OCI-LY7 (cell line): ENCODE measurements around the gene KIAA1210. TPM values are rescaled to one million over a fixed set of nuclear protein-coding genes. Genes with fewer than 3 reads are reported as not detected.

Experiments
- BruUV-seq: library from RNA; stranded (reverse); fragments of 400-500 nt; replicated peaks from 2 replicates; lab custom pipeline; 2021; lab: Mats Ljungman, UMichigan
- CTCF ChIA-PET: fragments of 300-600 bp; sonication (Branson Sonifier 250); formaldehyde crosslinking; loops from one replicate; lab custom pipeline; 2022; ENCODE audit warnings: antibody characterized with exemption; ENCODE audit not compliant: unreplicated experiment; lab: Charles Lee
- POLR2A ChIA-PET: fragments of 300-600 bp; sonication (Branson Sonifier 250); formaldehyde crosslinking; loops from one replicate; lab custom pipeline; 2022; ENCODE audit warnings: antibody characterized with exemption; lab: Charles Lee
- DNase-seq: peaks from one replicate; pipeline ENCODE4 v3.0.0-alpha.2; 2015; ENCODE audit warnings: low spot score
- H2AFZ ChIP-seq: fragments of 200-600 bp; sonication (generic), shearing (Covaris generic); 2 replicates; pipeline ENCODE4 v1.6.1; 2014; ENCODE audit warnings: mild to moderate bottlenecking, antibody characterized with exemption, low read length, moderate library complexity
- H3K27ac ChIP-seq: fragments of 200-600 bp; sonication (generic); 2 replicates; pipeline ENCODE4 v1.5.1; 2014; ENCODE audit warnings: mixed run types, low read depth, mild to moderate bottlenecking, moderate library complexity, low read length, inconsistent platforms; ENCODE audit not compliant: poor library complexity, severe bottlenecking
- H3K36me3 ChIP-seq: fragments of 200-600 bp; sonication (generic); 2 replicates; pipeline ENCODE4 v1.6.1; 2014; ENCODE audit warnings: mild to moderate bottlenecking, antibody characterized with exemption, low read length, moderate library complexity, mixed read lengths; ENCODE audit not compliant: insufficient read depth
- H3K4me1 ChIP-seq: fragments of 200-600 bp; sonication (generic); 2 replicates; pipeline ENCODE4 v1.5.1; 2014; ENCODE audit warnings: mild to moderate bottlenecking, low read length; ENCODE audit not compliant: insufficient read depth, poor library complexity, severe bottlenecking
- H3K4me2 ChIP-seq: fragments of 200-600 bp; sonication (generic); 2 replicates; pipeline ENCODE4 v1.6.1; 2014; ENCODE audit warnings: mild to moderate bottlenecking, low read length
- H3K4me3 ChIP-seq: fragments of 200-600 bp; sonication (generic); 2 replicates; pipeline ENCODE4 v1.5.1; 2014; ENCODE audit warnings: mild to moderate bottlenecking, low read depth, low read length; ENCODE audit not compliant: poor library complexity, severe bottlenecking
- H3K79me2 ChIP-seq: fragments of 200-600 bp; sonication (generic); 2 replicates; pipeline ENCODE4 v1.6.1; 2016; ENCODE audit warnings: low read depth, mild to moderate bottlenecking, low read length, moderate library complexity, mixed read lengths; ENCODE audit not compliant: insufficient read depth
- H3K9me2 ChIP-seq: fragments of 200-600 bp; sonication (generic); 2 replicates; pipeline ENCODE4 v1.6.1; 2016; ENCODE audit warnings: mild to moderate bottlenecking, low read length, mixed read lengths; ENCODE audit not compliant: insufficient read depth
- H3K9me3 ChIP-seq: fragments of 200-600 bp; sonication (generic); 2 replicates; pipeline ENCODE4 v1.6.1; 2014; ENCODE audit warnings: mild to moderate bottlenecking, mixed run types, low read length, mixed read lengths
- H4K20me1 ChIP-seq: fragments of 200-600 bp; sonication (generic); 2 replicates; pipeline ENCODE4 v1.6.1; 2014; ENCODE audit warnings: mild to moderate bottlenecking, antibody characterized with exemption, low read length, moderate library complexity, mixed read lengths; ENCODE audit not compliant: insufficient read depth
- CTCF ChIP-seq: fragments of 200-600 bp; sonication (generic); conservative IDR thresholded peaks from 2 replicates; pipeline ENCODE4 v1.5.1; 2014; ENCODE audit warnings: mild to moderate bottlenecking, antibody characterized with exemption, low read length, moderate library complexity, mixed read lengths
- EZH2phosphoT487 ChIP-seq: fragments of 200-600 bp; sonication (generic); IDR thresholded peaks from 2 replicates; pipeline ENCODE4 v1.6.1; 2018; ENCODE audit warnings: low read depth, borderline replicate concordance, mild to moderate bottlenecking, mixed run types, antibody characterized with exemption, low read length, moderate library complexity, mixed read lengths
- intact Hi-C: fragments of 100-400 bp; cut with micrococcal nuclease; formaldehyde crosslinking; loops from one replicate; pipeline ENCODE4 v1.10.0; 2022; ENCODE audit not compliant: unreplicated experiment
- total RNA-seq, 2 experiments: library from RNA; depleted of rRNA in 1 of 2; stranded (reverse); fragments of >200 nt in 1 of 2; shearing (Covaris generic) in 1 of 2; gene quantifications; 2 replicates each; pipeline ENCODE4 v1.2.3, GENCODE V29; 2014 to 2022

The KIAA1210 gene
- total RNA-seq, 2 experiments from 2014 or later = not detected

- ChIA-PET CTCF (no interaction called here), POLR2A (no interaction called here)
- Histone ChIP-seq H3K4me1 (no peaks in the 10 kb centered on the region), H3K27ac (no peak overlapping the region), H3K36me3 (no peaks in the 10 kb centered on the region), H4K20me1 (no peaks in the 10 kb centered on the region), H3K9me2 (no peaks in the 10 kb centered on the region), H2AFZ (no peak overlapping the region), H3K79me2 (no peaks in the 10 kb centered on the region), H3K4me2 (no peak overlapping the region), H3K9me3 (no peaks in the 10 kb centered on the region), H3K4me3 (no peak overlapping the region)
- no peak for DNase-seq
- intact Hi-C loops = no loop called here
- TF ChIP-seq CTCF = no peak
- TF ChIP-seq EZH2phosphoT487 = no peak
- BruUV-seq = no TSS peak
These were observed 32.8 kb downstream of the KIAA1210 start for GRCh38 chrX:119094819-119095218.

DNA sequence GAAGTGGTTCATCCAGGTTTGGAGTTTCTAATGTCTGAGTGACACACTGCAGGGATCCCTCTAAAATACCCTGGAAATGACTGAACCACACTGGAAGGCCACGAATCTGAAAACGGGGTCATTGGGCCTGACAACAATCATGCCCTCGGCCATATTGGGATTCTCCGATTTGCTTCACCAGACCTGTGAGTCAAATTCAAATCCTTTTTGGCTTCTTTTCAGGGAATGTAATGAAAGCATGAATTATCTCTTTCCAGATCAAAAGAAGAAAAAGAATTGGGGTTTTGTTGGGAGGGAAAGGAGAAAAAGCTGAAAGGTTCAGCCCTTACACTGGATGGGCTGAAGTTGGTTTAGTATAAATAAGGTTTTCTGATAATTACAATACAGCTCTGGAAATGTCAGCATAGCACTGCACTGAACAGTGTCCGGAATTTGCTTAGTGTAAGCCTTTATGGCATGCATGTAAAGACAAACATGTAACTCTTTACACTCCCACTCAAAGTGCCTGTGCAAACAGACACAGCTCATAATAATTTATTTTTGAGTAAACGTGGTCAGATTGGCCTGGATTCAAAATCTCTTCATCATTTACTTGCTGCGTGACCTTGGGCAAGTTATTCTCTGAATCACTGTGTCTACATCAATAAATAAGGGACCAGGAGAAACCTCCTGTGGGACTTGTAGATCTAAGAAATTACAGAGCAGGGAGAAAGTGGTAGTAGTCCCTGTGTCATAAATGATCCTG is 33.4 kb downstream of the KIAA1210 start:
- TF ChIP-seq EZH2phosphoT487 = no peak
- no peak for TF ChIP-seq CTCF
- Histone ChIP-seq H3K79me2 (no peaks in the 10 kb centered on the region), H3K36me3 (no peaks in the 10 kb centered on the region), H3K4me2 (no peak overlapping the region), H3K9me3 (no peaks in the 10 kb centered on the region), H4K20me1 (no peaks in the 10 kb centered on the region), H2AFZ (no peak overlapping the region), H3K27ac (no peak overlapping the region), H3K4me3 (no peak overlapping the region), H3K9me2 (no peaks in the 10 kb centered on the region), H3K4me1 (no peaks in the 10 kb centered on the region)
- no peak for DNase-seq
- ChIA-PET POLR2A (interaction anchor here (0.6 kb wide), 1 partner anchor 98 kb away, joined by 3 read pairs; no protein-coding TSS in a partner anchor), CTCF (no interaction called here)
- intact Hi-C loops = no loop called here
- no TSS peak for BruUV-seq

DNA sequence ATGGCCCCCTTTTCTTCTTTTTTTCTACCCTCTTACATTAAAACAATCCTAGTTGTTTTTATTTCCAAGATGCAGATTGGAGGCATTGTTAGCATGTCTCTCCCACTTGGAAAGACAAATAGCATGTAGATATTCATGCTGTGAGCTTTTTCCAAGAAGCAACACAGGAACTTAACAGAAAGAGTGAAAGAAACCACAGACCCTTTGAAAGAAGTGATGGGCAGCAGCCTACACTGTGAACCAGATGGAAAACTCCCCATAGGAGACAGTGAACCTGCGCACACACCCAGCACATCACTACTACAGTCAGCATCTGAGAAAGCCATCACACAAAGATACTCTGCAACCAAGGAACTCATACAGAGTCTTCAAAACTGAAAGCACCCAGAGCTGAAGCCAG is 37.0 kb downstream of the KIAA1210 start:
- Histone ChIP-seq H3K4me2 (no peak overlapping the region), H3K9me3 (no peaks in the 10 kb centered on the region), H4K20me1 (no peaks in the 10 kb centered on the region), H3K4me1 (no peaks in the 10 kb centered on the region), H3K36me3 (no peaks in the 10 kb centered on the region), H3K79me2 (no peaks in the 10 kb centered on the region), H2AFZ (no peak overlapping the region), H3K4me3 (no peak overlapping the region), H3K9me2 (no peaks in the 10 kb centered on the region), H3K27ac (no peak overlapping the region)
- no peak for DNase-seq
- ChIA-PET CTCF (no interaction called here), POLR2A (no interaction called here)
- intact Hi-C loops = no loop called here
- TF ChIP-seq EZH2phosphoT487 = no peak
- no peak for TF ChIP-seq CTCF
- no TSS peak for BruUV-seq
